Thyroid gland (tissue), 4 donors: ENCODE results near the gene S100Z.

Source experiments
- CTCF ChIP-seq, 6 experiments: fragments of 200-600 bp in 3 of 6; fragments of 450-650 bp in 3 of 6; sonication (generic) in 3 of 6; IDR thresholded peaks; one replicate each; pipeline ENCODE4 v1.5.1; 2016 to 2019; ENCODE audit warnings: antibody characterized with exemption in 6 of 6, mild to moderate bottlenecking in 2 of 6, inconsistent platforms in 1 of 6, moderate library complexity in 1 of 6
- POLR2A ChIP-seq, 2 donors: fragments of 450-650 bp; IDR thresholded peaks; one replicate each; pipeline ENCODE4 v1.6.1; 2017; ENCODE audit warnings: antibody characterized with exemption in 2 of 2, mild to moderate bottlenecking in 2 of 2, moderate library complexity in 1 of 2

- TF ChIP-seq CTCF (IDR thresholded peaks at IDR 0.05) (no peak), POLR2A (IDR thresholded peaks at IDR 0.05) (no peak)
Observed at GRCh38 chr5:76863001-76863400, 13.2 kb downstream of the S100Z start.
